Raji (cell line): ENCODE results near the gene DEDD.

Source experiments
- POLR2A ChIP-seq: IDR thresholded peaks from 2 replicates; pipeline ENCODE4 v1.6.1; 2011; ENCODE audit warnings: low read depth, low read length, control low read depth; ENCODE audit not compliant: insufficient read depth

DEDD gene

GRCh38 chr1:161079436-161080110, 52.9 kb downstream of the DEDD start:
- TF ChIP-seq POLR2A = no peak

DNA sequence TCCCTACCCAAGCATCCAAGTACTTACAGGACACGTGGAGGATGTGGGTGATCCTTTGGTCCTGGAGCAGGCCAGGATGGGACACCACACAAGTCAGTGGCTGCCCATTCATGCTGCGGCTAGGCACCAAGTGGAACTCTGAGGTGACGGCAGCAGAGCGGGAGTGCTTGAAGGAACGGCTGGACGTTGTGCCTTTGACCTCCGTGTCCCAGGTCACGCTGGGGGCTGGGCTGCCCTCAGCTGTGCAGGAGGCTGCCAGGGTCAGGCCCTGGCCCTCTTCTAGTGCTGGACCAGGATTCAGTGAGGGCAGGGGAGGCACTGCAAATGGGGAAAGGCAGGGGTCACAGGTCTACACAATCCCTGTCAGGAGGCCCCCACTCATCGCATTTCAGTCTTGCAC, 55.0 kb downstream of the DEDD start:
- no peak for TF ChIP-seq POLR2A

- TF ChIP-seq POLR2A = no peak
Observed at GRCh38 chr1:161076410-161076809, 56.1 kb downstream of the DEDD start.

GRCh38 chr1:161074676-161075368, 57.6 kb downstream of the DEDD start:
- no peak for TF ChIP-seq POLR2A

DNA sequence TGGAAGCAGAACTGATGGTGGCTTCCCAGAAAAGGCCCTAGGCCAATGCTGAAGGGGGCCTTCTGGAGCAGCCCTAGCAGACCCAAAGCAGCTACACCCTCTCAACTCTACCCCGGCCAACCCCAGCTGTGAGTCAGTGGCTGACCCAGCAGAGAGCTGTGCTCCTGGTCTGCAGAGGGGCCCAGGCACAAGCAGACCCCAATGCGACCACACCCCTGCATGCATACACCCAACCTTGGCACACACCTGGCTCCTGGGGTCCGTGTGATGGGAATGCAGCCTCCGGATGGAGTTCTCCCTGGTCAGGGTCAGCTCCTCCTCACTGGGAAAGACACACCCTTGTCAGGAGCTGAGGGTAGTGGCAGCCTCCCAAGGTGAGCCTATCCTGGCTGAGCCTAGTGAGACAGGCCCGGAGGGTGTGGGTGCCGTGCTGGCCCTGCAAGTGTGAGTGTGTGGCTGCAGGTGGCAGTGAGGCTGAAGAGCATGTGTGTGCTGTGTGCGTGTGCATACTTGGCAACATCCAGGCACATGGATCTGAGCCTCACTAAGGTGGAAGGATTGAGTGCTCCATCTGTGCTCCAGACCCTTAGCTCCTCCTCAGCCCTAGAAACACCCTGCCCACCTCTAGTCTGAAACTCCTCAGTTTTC, 58.9 kb downstream of the DEDD start:
- no peak for TF ChIP-seq POLR2A

DNA sequence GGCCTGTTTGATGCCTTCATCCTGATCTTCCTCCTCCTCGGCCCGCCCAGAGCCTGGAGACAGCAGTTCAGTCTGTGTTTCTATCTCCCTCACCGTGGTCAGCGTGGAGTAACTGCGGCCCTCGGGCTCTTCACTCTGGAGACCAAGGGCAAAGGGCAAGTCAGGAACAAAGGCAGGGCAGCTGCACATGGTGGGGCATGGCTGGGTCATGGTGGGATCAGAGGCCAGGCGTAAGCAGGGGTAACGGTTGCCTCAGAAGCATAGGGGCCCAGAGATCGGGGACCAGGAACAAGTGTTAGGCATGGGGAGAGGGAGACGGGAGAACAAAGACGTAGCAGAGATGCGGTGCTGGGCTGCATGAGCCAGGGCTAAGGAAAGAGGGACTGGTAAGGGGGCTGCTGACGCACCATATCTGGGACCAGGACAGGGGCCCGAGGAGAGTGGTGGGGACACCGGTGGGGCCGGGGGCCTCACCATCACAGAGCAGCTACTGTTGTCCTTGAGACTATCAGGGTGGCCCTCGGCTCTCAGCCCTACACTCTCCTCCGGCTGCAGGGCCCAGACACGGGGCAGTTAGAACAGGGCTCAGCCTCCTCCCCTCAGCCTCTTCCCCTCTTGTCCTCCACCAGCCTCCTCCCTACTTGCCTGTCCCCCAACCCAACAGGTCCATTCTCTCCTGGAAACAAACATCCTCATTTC, 59.6 kb downstream of the DEDD start:
- no peak for TF ChIP-seq POLR2A

DNA sequence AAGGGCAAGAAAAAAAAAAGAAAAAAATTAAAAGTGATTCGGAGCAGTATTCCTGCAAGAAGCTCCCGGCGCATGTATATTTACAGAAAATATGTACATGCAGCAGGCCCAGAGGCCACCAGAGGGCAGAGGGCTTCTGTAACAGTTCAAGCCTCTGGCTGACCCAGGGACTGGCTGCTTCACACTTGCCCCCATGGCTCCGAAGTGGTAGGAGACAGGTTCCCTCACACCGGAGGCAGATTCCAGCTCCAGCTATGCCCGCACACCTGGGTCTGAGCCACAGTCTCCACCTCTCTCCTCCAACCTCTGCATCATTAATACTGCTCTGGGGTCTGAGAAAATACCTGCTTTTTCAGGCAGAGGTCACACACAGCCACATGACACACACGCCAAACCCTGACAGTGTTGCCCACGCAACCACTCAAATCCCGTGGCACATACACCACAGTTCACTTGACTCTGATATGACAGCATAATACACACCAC, 60.5 kb downstream of the DEDD start:
- TF ChIP-seq POLR2A = no peak
